Measurements from ENCODE around the gene ARL5C. TPM values are rescaled to one million over a fixed set of nuclear protein-coding genes. Genes with fewer than 3 reads are reported as not detected.

Gene ARL5C
- total and polyA plus RNA-seq, 4 donors: not detected

GRCh38 chr17:39151943-39152818, 13.8 kb downstream of the ARL5C start (continued):
- TF ChIP-seq REST (IDR thresholded peaks at IDR 0.05) (no peak), FOXA1 (IDR thresholded peaks at IDR 0.05) (no peak), HNF4G (IDR thresholded peaks at IDR 0.05) (no peak)

GRCh38 chr17:39151150-39151942, 14.6 kb downstream of the ARL5C start, which contains the start of gene PLXDC1:
Gene PLXDC1 (minus strand): TSS chr17:39151637. CDS start chr17:39151437, 200 bp downstream.
- Histone ChIP-seq H3K4me3 (ENCODE audit: low read depth in 1 of 3, low read length in 3 of 3) (peak within 1 kb of the TSS in 1 of 3 donors; percentile 33), H3K27me3 (ENCODE audit: control insufficient read depth in 4 of 4, insufficient read depth in 4 of 4, low read length in 3 of 4) (peaks cover 0 to 5% (median 3%) of the 10 kb centered on the region in 4 donors), H3K4me1 (ENCODE audit: control insufficient read depth in 4 of 4, insufficient read depth in 4 of 4, low read length in 3 of 4) (peaks cover 2 to 24% (median 13%) of the 10 kb centered on the region in 4 donors), H3K36me3 (ENCODE audit: control insufficient read depth in 4 of 4, insufficient read depth in 3 of 4, low read depth in 1 of 4, low read length in 3 of 4) (no peaks in the 10 kb centered on the region), H3K27ac (ENCODE audit: low read depth in 1 of 2, low read length in 2 of 2) (peak within 1 kb of the TSS in 1 of 2 donors; percentile 2), H3K9ac (ENCODE audit: low read depth in 1 of 2, low read length in 2 of 2) (peak within 1 kb of the TSS in 1 of 2 donors; percentile 25), H3K9me3 (ENCODE audit: control insufficient read depth in 4 of 4, low read length in 3 of 4) (no peaks in the 10 kb centered on the region)
- WGBS: 3% methylated on average over 68 of the region's 68 CpGs
- DNase-seq (ENCODE audit: low spot score): no peak
- TF ChIP-seq ATF3 (IDR thresholded peaks at IDR 0.05): no peak
- no peak for TF ChIP-seq HNF4A (conservative IDR thresholded peaks at IDR 0.05)
- TF ChIP-seq HNF4G (IDR thresholded peaks at IDR 0.05): no peak
- no peak for TF ChIP-seq MAX (IDR thresholded peaks at IDR 0.05)
- TF ChIP-seq ZBTB33 (IDR thresholded peaks at IDR 0.05): no peak
- TF ChIP-seq JUND (IDR thresholded peaks at IDR 0.05): no peak

- no peak overlapping the region for H3K9ac ChIP-seq (ENCODE audit: low read depth in 1 of 2, low read length in 2 of 2)
- H3K27me3 ChIP-seq (ENCODE audit: control insufficient read depth in 4 of 4, insufficient read depth in 4 of 4, low read length in 3 of 4): peaks cover 0 to 5% (median 3%) of the 10 kb centered on the region in 4 donors
- DNase-seq (ENCODE audit: low spot score): no peak
- no peak overlapping the region for H3K27ac ChIP-seq (ENCODE audit: low read depth in 1 of 2, low read length in 2 of 2)
- no peak overlapping the region for H3K4me3 ChIP-seq (ENCODE audit: low read depth in 1 of 3, low read length in 3 of 3)
- WGBS: 34% methylated on average over 5 of the region's 5 CpGs
- peaks cover 2 to 24% (median 13%) of the 10 kb centered on the region in 4 donors for H3K4me1 ChIP-seq (ENCODE audit: control insufficient read depth in 4 of 4, insufficient read depth in 4 of 4, low read length in 3 of 4)
- H3K36me3 ChIP-seq (ENCODE audit: control insufficient read depth in 4 of 4, insufficient read depth in 3 of 4, low read depth in 1 of 4, low read length in 3 of 4): no peaks in the 10 kb centered on the region
- no peaks in the 10 kb centered on the region for H3K9me3 ChIP-seq (ENCODE audit: control insufficient read depth in 4 of 4, low read length in 3 of 4)
- TF ChIP-seq GABPA (IDR thresholded peaks at IDR 0.05 in 1 of 2, conservative IDR thresholded peaks at IDR 0.05 in 1 of 2): no peak
- no peak for TF ChIP-seq RXRA (IDR thresholded peaks at IDR 0.05)
- TF ChIP-seq NR2F2 (IDR thresholded peaks at IDR 0.05): no peak
- TF ChIP-seq CTCF (IDR thresholded peaks at IDR 0.05; ENCODE audit: low read depth, low read length, missing input control): no peak
- TF ChIP-seq ZBTB33 (IDR thresholded peaks at IDR 0.05): no peak
- TF ChIP-seq REST (IDR thresholded peaks at IDR 0.05): no peak
These were observed 15.2 kb downstream of the ARL5C start for GRCh38 chr17:39150795-39151149.

All from liver (tissue), 9 donors.